GM04503 (cell line): ENCODE data around the gene OR6C2.
"Not testable (repeated sequence)": the region's sequence is repeated elsewhere in the genome, so short reads cannot be mapped to it uniquely, and the experiment has no call there.

Source experiments
- DNase-seq: peaks from one replicate; pipeline ENCODE4 v3.0.0-alpha.2; 2012; ENCODE audit warnings: low read depth

The OR6C2 gene

DNA sequence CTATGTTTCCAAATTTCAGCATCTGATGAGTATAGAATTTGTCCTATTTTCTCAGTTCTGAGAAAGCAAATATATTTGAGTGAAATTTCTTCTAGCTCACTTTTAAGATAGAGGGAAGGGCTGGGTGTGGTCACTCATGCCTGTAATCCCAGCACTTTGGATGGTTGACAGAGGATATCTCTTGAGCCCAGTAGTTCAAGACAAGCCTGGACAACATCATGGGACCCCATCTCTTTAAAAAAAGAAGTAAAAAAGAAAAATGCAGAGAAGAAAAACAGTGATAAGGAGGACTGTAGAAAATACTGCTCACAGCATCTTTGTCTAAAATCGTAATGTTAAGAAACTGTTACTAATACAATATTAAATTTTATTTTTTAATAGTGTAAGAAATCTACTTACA, 28.4 kb downstream of the OR6C2 start:
- no peak for DNase-seq

- not testable (repeated sequence) for DNase-seq
These were observed 35.3 kb downstream of the OR6C2 start for GRCh38 chr12:55479136-55479535.

GRCh38 chr12:55484284-55484683, 40.4 kb downstream of the OR6C2 start:
- not testable (repeated sequence) for DNase-seq

DNA sequence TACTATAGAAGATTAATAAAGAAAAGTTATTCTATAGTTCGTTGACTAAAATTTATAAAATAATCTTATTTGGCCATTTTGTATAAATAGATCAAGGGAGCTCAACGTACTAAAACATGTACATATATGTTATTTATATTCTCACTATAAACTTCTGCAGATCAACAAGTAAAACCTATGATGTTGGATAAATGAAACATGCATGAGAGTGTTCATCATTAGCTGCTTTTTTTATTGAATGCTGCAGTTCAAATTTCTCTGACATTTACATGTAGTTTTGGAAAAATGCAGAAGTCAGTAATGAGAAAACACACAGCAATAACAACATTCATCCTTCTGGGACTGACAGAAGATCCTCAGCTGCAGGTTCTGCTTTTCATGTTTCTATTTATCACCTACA, 48.2 kb downstream of the OR6C2 start, which contains the start of gene OR6C68:
OR6C68 (plus strand) TSS at position 301 of the 400 bp plus-strand sequence; CDS start at position 301, 0 bp downstream.
- DNase-seq: no peak

GRCh38 chr12:55495490-55495889, 51.6 kb downstream of the OR6C2 start:
- no peak for DNase-seq

DNA sequence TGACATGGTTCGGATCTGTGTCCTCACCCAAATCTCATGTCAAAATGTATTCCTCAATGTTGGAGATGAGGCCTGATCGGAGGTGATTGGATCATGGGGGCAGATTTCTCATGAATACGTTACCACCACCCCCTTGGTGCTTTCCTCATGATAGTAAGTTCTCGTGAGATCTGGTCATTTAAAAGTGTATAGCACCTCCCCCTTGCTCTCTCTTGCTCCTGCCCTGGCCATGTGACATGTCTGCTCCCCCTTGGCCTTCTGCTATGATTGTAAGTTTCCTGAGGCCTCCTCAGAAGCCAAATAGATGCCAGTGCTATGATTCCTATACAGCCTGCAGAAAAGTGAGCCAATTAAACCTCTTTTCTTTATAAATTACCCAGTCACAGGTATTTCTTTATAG, 55.4 kb downstream of the OR6C2 start:
- no peak for DNase-seq

- DNase-seq: no peak
These were observed 56.0 kb downstream of the OR6C2 start for GRCh38 chr12:55499810-55500252.

DNA sequence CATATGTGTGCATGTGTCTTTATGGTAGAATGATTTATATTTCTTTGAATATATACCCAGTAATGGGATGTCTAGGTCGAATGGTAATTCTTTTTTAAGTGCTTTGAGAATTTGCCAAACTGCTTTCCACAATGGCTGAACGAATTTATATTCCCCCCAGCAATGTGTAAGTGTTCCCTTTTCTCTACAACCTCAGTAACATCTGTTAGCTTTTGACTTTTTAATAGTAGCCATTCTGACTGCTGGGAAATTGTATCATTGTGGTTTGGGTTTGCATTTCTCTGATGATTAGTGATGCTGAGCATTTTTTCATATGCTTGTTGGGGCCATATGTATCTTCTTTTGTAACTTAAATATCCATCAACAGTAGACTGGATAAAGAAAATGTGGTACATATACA, 57.7 kb downstream of the OR6C2 start:
- no peak for DNase-seq
